PC-3 (cell line): ENCODE measurements around the gene HDAC11. TPM values are rescaled to one million over a fixed set of nuclear protein-coding genes. Genes with fewer than 3 reads are reported as not detected.
A peak's percentile ranks its signal among the peaks of the same experiment; 100 is the strongest.

ENCODE experiments used
- ATAC-seq: fragments of 200-7000 bp; cut with Tn5 transposase; 2 replicates; pipeline ENCODE4 v1.9.1; 2020; ENCODE audit warnings: mild to moderate bottlenecking, moderate library complexity
- BruUV-seq: library from RNA; stranded (reverse); fragments of 400-500 nt; replicated peaks from 2 replicates; lab custom pipeline; 2021; lab: Mats Ljungman, UMichigan
- CTCF ChIA-PET: fragments of 300-600 bp; sonication (Branson Sonifier 250); formaldehyde crosslinking; loops from one replicate; lab custom pipeline; 2022; ENCODE audit warnings: antibody characterized with exemption; lab: Charles Lee
- POLR2A ChIA-PET: fragments of 300-600 bp; sonication (Branson Sonifier 250); formaldehyde crosslinking; loops from one replicate; lab custom pipeline; 2022; ENCODE audit warnings: antibody characterized with exemption; ENCODE audit not compliant: unreplicated experiment; lab: Charles Lee
- DNase-seq: peaks from one replicate; pipeline ENCODE4 v3.0.0-alpha.2; 2015
- H2AFZ ChIP-seq: fragments of 300-600 bp; sonication (generic); 2 replicates; pipeline ENCODE4 v1.6.0; 2016; ENCODE audit warnings: antibody characterized with exemption, low read length
- H3F3A ChIP-seq: fragments of 300-600 bp; sonication (generic); one replicate; pipeline ENCODE4 v1.6.0; 2017; ENCODE audit warnings: antibody characterized with exemption, low read length, control low read depth, mild to moderate bottlenecking; ENCODE audit not compliant: unreplicated experiment
- H3K27ac ChIP-seq: fragments of 300-600 bp; sonication (generic); 2 replicates; pipeline ENCODE4 v1.5.1; 2016; ENCODE audit warnings: mild to moderate bottlenecking, low read length
- H3K27me3 ChIP-seq: fragments of 300-600 bp; sonication (generic); 2 replicates; pipeline ENCODE4 v1.6.1; 2016; ENCODE audit warnings: low read length, mixed read lengths
- H3K36me3 ChIP-seq: fragments of 300-600 bp; sonication (generic); 2 replicates; pipeline ENCODE4 v1.6.1; 2016; ENCODE audit warnings: low read depth, mixed run types, low read length, mixed read lengths
- H3K4me1 ChIP-seq: fragments of 300-600 bp; sonication (generic); 2 replicates; pipeline ENCODE4 v1.5.1; 2016; ENCODE audit warnings: low read length; ENCODE audit not compliant: insufficient read depth
- H3K4me2 ChIP-seq: fragments of 300-600 bp; sonication (generic); 2 replicates; pipeline ENCODE4 v1.6.0; 2016; ENCODE audit warnings: low read length
- H3K4me3 ChIP-seq: fragments of 300-600 bp; sonication (generic); 2 replicates; pipeline ENCODE4 v1.5.1; 2016; ENCODE audit warnings: mild to moderate bottlenecking, low read length, mixed read lengths
- H3K79me2 ChIP-seq: fragments of 300-600 bp; sonication (generic); 2 replicates; pipeline ENCODE4 v1.6.1; 2017; ENCODE audit warnings: low read length, mixed read lengths
- H3K9ac ChIP-seq: fragments of 300-600 bp; sonication (generic); 2 replicates; pipeline ENCODE4 v1.6.0; 2016; ENCODE audit warnings: mild to moderate bottlenecking, low read length
- H3K9me2 ChIP-seq: fragments of 300-600 bp; sonication (generic); replicated peaks from 2 replicates; pipeline ENCODE4 v1.6.1; 2016; ENCODE audit warnings: mixed run types, low read length, mixed read lengths
- H3K9me3 ChIP-seq: fragments of 300-600 bp; sonication (generic); 2 replicates; pipeline ENCODE4 v1.6.1; 2016; ENCODE audit warnings: low read length, mixed read lengths
- H4K20me1 ChIP-seq: fragments of 300-600 bp; sonication (generic); 2 replicates; pipeline ENCODE4 v1.6.1; 2016; ENCODE audit warnings: low read length, mixed read lengths
- CTCF ChIP-seq: fragments of 300-600 bp; sonication (generic); conservative IDR thresholded peaks from 2 replicates; pipeline ENCODE4 v1.5.1; 2017; ENCODE audit warnings: antibody characterized with exemption, low read depth, mild to moderate bottlenecking, low read length
- EZH2 ChIP-seq: fragments of 300-600 bp; sonication (generic); IDR thresholded peaks from one replicate; pipeline ENCODE4 v1.6.1; 2017; ENCODE audit warnings: antibody characterized with exemption, mild to moderate bottlenecking, low read length; ENCODE audit not compliant: unreplicated experiment
- EZH2phosphoT487 ChIP-seq: fragments of 300-600 bp; sonication (generic); IDR thresholded peaks from 2 replicates; pipeline ENCODE4 v1.6.1; 2018; ENCODE audit warnings: mild to moderate bottlenecking, antibody characterized with exemption, low read length, borderline replicate concordance
- intact Hi-C: fragments of 100-400 bp; cut with micrococcal nuclease; formaldehyde crosslinking; loops from 2 replicates; pipeline ENCODE4 v1.9.0; 2023
- total RNA-seq: library from RNA; depleted of rRNA; stranded (reverse); fragments of >200 nt; gene quantifications from 2 replicates; pipeline ENCODE4 v1.2.3, GENCODE V29; 2014

HDAC11 gene
- total RNA-seq, 1 experiment from 2014 or later, result 24.2 TPM

- no peak overlapping the region for H3K9ac ChIP-seq
- DNase-seq, result no peak
- no peaks in the 10 kb centered on the region for H3K27me3 ChIP-seq
- intact Hi-C loops, result no loop called here
- H2AFZ ChIP-seq, result no peak overlapping the region
- H3K9me3 ChIP-seq, result peaks cover 5% of the 10 kb centered on the region; the same call in 1 of the 2 replicates
- H3K79me2 ChIP-seq, result no peaks in the 10 kb centered on the region
- H3K4me3 ChIP-seq, result no peak overlapping the region
- peaks cover 11% of the 10 kb centered on the region for H3K4me1 ChIP-seq
- H3K36me3 ChIP-seq, result 0 out of 2 replicates have a peak, but pooled peaks cover 4% of the 10 kb centered on the region
- CTCF ChIA-PET, result interaction anchor here (0.6 to 1.9 kb wide), 3 partner anchors 15 to 154 kb away, joined by 7 to 125 read pairs (median 7); partner anchors contain the start of gene HDAC11
- TF ChIP-seq CTCF (peak; percentile 37; the same call in 1 of the 2 replicates), EZH2phosphoT487 (no peak), EZH2 (no peak)
- no peak overlapping the region for H3K4me2 ChIP-seq
- no peaks in the 10 kb centered on the region for H3F3A ChIP-seq
- no peaks in the 10 kb centered on the region for H4K20me1 ChIP-seq
- H3K27ac ChIP-seq, result no peak overlapping the region
- BruUV-seq, result no TSS peak
- ATAC-seq, result no peak; the same call in 1 of the 2 replicates
- POLR2A ChIA-PET, result no interaction called here
- no peaks in the 10 kb centered on the region for H3K9me2 ChIP-seq
Observed at GRCh38 chr3:13494463-13495350, 14.6 kb downstream of the HDAC11 start.

GRCh38 chr3:13495351-13495813, 15.3 kb downstream of the HDAC11 start:
- Histone ChIP-seq H3K9ac (no peak overlapping the region), H4K20me1 (no peaks in the 10 kb centered on the region), H3K27ac (no peak overlapping the region), H3F3A (no peaks in the 10 kb centered on the region), H3K4me1 (peaks cover 11% of the 10 kb centered on the region), H3K79me2 (no peaks in the 10 kb centered on the region), H2AFZ (no peak overlapping the region), H3K4me3 (no peak overlapping the region), H3K4me2 (no peak overlapping the region), H3K9me3 (peaks cover 1% of the 10 kb centered on the region; the same call in 1 of the 2 replicates), H3K36me3 (0 out of 2 replicates have a peak, but pooled peaks cover 2% of the 10 kb centered on the region), H3K9me2 (no peaks in the 10 kb centered on the region), H3K27me3 (no peaks in the 10 kb centered on the region)
- no peak for DNase-seq
- no peak for ATAC-seq
- no TSS peak for BruUV-seq
- TF ChIP-seq EZH2phosphoT487, result no peak
- no peak for TF ChIP-seq CTCF
- no peak for TF ChIP-seq EZH2
- intact Hi-C loops, result no loop called here
- ChIA-PET POLR2A (no interaction called here), CTCF (interaction anchor here (1.9 kb wide), 1 partner anchor 153 kb away, joined by 125 read pairs; no protein-coding TSS in a partner anchor)
